ENCODE measurements around the gene DENND2C.

DENND2C gene

DNA sequence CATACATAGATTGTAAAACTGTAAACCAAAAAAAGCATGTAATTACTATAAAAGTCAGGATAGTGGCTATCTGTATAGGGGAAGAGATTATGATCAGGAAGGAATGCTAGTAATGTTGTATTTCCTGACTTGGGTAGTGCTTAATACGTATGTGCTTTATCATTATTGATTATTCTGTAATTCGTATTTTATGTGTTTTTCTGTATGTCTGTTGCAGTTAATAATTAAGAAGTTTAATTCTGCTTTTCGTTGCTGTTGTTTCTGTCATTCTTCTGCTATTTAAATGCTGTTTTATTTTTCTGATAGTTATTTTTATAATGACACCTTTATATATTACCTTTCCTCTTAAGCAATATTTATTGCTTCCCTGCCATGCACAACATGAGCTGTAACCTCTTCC, 129.6 kb downstream of the DENND2C start:
- H3K4me3 ChIP-seq (ENCODE audit: low read depth in 1 of 2, low read length in 2 of 2), result no peak overlapping the region
- H3K9me3 ChIP-seq (ENCODE audit: control insufficient read depth in 1 of 2, low read length in 2 of 2), result no peaks in the 10 kb centered on the region
- no peak overlapping the region for H3K27ac ChIP-seq (ENCODE audit: low read length)
- H3K27me3 ChIP-seq (ENCODE audit: low read depth, low read length), result no peaks in the 10 kb centered on the region
- no peaks in the 10 kb centered on the region for H3K36me3 ChIP-seq (ENCODE audit: control insufficient read depth in 1 of 2, insufficient read depth in 2 of 2, low read length in 2 of 2)
- H3K4me1 ChIP-seq (ENCODE audit: control insufficient read depth in 1 of 2, insufficient read depth in 2 of 2, low read length in 2 of 2), result no peaks in the 10 kb centered on the region

DNA sequence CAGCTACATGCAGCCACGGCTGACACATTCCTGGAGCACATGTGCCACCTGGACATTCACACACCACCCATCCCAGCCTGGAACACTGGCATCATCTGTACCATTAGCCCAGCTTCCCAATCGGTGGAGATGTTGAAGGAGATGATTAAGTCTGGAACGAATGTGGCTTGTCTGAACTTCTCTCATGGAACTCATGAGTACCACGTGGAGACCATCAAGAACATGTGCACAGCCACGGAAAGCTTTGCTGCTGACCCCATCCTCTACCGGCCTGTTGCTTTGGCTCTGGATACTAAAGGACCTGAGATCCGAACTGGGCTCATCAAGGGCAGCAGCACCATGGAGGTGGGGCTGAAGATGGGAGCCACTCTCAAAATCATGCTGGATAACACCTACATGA, 133.8 kb downstream of the DENND2C start:
- H3K27ac ChIP-seq (ENCODE audit: low read length), result no peak overlapping the region
- no peak overlapping the region for H3K4me3 ChIP-seq (ENCODE audit: low read depth in 1 of 2, low read length in 2 of 2)
- H3K27me3 ChIP-seq (ENCODE audit: low read depth, low read length), result no peaks in the 10 kb centered on the region
- H3K9me3 ChIP-seq (ENCODE audit: control insufficient read depth in 1 of 2, low read length in 2 of 2), result no peaks in the 10 kb centered on the region
- H3K4me1 ChIP-seq (ENCODE audit: control insufficient read depth in 1 of 2, insufficient read depth in 2 of 2, low read length in 2 of 2), result no peaks in the 10 kb centered on the region
- no peaks in the 10 kb centered on the region for H3K36me3 ChIP-seq (ENCODE audit: control insufficient read depth in 1 of 2, insufficient read depth in 2 of 2, low read length in 2 of 2)

DNA sequence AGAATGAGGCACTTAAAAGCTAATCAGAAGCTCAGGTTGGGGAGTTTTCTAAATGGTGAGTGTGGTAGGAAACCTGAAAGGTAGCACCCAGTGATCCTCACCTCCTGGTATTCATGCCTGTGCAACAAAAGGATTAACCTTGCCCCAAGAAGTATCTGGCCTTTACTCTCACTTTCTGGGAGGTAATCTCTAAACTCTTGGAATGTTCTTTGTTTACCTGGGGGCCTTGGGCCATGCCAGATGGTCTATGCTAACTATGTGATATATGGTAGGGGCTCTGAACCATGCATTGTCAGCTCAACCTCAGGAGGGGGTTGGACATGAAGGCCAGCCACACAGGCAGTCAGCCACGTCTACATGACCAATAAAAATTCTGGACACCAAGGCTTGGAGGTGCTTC, 134.4 kb downstream of the DENND2C start:
- no peak overlapping the region for H3K27ac ChIP-seq (ENCODE audit: low read length)
- H3K4me1 ChIP-seq (ENCODE audit: control insufficient read depth in 1 of 2, insufficient read depth in 2 of 2, low read length in 2 of 2), result no peaks in the 10 kb centered on the region
- H3K4me3 ChIP-seq (ENCODE audit: low read depth in 1 of 2, low read length in 2 of 2), result no peak overlapping the region
- no peaks in the 10 kb centered on the region for H3K27me3 ChIP-seq (ENCODE audit: low read depth, low read length)
- no peaks in the 10 kb centered on the region for H3K9me3 ChIP-seq (ENCODE audit: control insufficient read depth in 1 of 2, low read length in 2 of 2)
- no peaks in the 10 kb centered on the region for H3K36me3 ChIP-seq (ENCODE audit: control insufficient read depth in 1 of 2, insufficient read depth in 2 of 2, low read length in 2 of 2)
